ENCODE measurements around the gene ELFN2. TPM values are rescaled to one million over a fixed set of nuclear protein-coding genes. Genes with fewer than 3 reads are reported as not detected.
"Not testable (repeated sequence)": the region's sequence is repeated elsewhere in the genome, so short reads cannot be mapped to it uniquely, and the experiment has no call there.

ELFN2 gene
- total RNA-seq, 1 donor from 2014 or later = not detected

GRCh38 chr22:37329238-37330140 lies 97.8 kb downstream of the ELFN2 start:
- Mint-ChIP-seq H3K4me1 (peaks cover 6% of the 10 kb centered on the region), H3K4me3 (no peak overlapping the region), H3K27me3 (peaks cover 54% of the 10 kb centered on the region), H3K9me3 (no peaks in the 10 kb centered on the region), H3K36me3 (ENCODE audit: low read depth) (no peaks in the 10 kb centered on the region), H3K27ac (no peak overlapping the region)
- ATAC-seq (ENCODE audit: low read depth) = no peak
- intact Hi-C loops (cut with micrococcal nuclease) = no loop called here
- no peak for DNase-seq
- CTCF ChIA-PET = no interaction called here
- TF ChIP-seq, protein P1, sequence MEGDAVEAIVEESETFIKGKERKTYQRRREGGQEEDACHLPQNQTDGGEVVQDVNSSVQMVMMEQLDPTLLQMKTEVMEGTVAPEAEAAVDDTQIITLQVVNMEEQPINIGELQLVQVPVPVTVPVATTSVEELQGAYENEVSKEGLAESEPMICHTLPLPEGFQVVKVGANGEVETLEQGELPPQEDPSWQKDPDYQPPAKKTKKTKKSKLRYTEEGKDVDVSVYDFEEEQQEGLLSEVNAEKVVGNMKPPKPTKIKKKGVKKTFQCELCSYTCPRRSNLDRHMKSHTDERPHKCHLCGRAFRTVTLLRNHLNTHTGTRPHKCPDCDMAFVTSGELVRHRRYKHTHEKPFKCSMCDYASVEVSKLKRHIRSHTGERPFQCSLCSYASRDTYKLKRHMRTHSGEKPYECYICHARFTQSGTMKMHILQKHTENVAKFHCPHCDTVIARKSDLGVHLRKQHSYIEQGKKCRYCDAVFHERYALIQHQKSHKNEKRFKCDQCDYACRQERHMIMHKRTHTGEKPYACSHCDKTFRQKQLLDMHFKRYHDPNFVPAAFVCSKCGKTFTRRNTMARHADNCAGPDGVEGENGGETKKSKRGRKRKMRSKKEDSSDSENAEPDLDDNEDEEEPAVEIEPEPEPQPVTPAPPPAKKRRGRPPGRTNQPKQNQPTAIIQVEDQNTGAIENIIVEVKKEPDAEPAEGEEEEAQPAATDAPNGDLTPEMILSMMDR (IDR thresholded peaks at IDR 0.05) = no peak
- POLR2A ChIA-PET = no interaction called here

GRCh38 chr22:37328538-37329237 lies 98.6 kb downstream of the ELFN2 start:
- H3K4me1 Mint-ChIP-seq; ATAC-seq (ENCODE audit: low read depth); H3K4me3 Mint-ChIP-seq; H3K36me3 Mint-ChIP-seq (ENCODE audit: low read depth); CTCF ChIA-PET; DNase-seq; intact Hi-C loops (cut with micrococcal nuclease); H3K27ac Mint-ChIP-seq; H3K9me3 Mint-ChIP-seq: not testable (repeated sequence)
- H3K27me3 Mint-ChIP-seq = peaks cover 55% of the 10 kb centered on the region
- POLR2A ChIA-PET = interaction anchor here (0.7 kb wide), 1 partner anchor 11 kb away, joined by 4 read pairs; no protein-coding TSS in a partner anchor

DNA sequence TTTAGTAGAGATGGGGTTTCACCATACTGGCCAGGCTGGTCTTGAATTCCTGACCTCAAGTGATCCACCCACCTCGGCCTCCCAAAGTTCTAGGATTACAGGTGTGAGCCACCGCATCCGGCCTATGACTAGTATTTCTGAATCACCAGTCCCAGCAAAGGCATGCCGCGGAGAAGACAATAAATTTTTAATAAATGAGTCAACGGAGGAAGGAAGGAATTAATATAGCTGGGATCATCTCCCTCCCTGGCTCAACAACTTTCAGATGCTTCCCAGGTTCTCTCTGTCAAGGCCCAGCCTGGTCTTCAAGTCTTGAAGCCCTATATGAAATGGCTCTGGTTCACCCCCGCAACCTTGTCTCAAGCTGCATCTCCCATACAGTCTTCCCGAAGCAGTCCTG lies 99.3 kb downstream of the ELFN2 start:
- H3K27me3 Mint-ChIP-seq = peaks cover 60% of the 10 kb centered on the region
- H3K9me3 Mint-ChIP-seq = no peaks in the 10 kb centered on the region
- POLR2A ChIA-PET = interaction anchor here (0.7 kb wide), 1 partner anchor 11 kb away, joined by 4 read pairs; no protein-coding TSS in a partner anchor
- intact Hi-C loops (cut with micrococcal nuclease) = no loop called here
- ATAC-seq (ENCODE audit: low read depth) (no peak), DNase-seq (no peak)
- TF ChIP-seq, protein P1 (IDR thresholded peaks at IDR 0.05) = no peak
- peaks cover 4% of the 10 kb centered on the region for H3K4me1 Mint-ChIP-seq
- no peak overlapping the region for H3K27ac Mint-ChIP-seq
- no peaks in the 10 kb centered on the region for H3K36me3 Mint-ChIP-seq (ENCODE audit: low read depth)
- H3K4me3 Mint-ChIP-seq = no peak overlapping the region
- CTCF ChIA-PET = no interaction called here

DNA sequence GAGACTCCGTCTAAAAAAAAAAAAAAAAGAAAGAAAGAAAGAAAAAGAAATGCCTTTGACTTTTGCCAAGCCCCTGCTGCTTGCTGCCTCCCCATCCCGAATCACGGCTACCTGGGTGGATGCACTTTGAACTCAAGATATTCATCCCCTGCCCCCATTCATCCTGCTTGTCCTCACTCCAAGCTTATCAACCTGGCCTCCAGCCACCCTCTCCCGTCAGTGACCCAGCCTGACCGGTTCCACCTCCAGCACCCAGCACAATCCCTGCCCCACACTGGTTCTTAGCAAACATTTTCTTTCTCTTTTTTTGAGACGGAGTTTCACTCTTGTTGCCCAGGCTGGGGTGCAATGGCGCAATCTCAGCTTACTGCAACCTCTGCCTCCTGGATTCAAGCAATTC lies 100.6 kb downstream of the ELFN2 start:
- Mint-ChIP-seq H3K27ac (no peak overlapping the region), H3K27me3 (peaks cover 57% of the 10 kb centered on the region), H3K9me3 (no peaks in the 10 kb centered on the region), H3K36me3 (ENCODE audit: low read depth) (no peaks in the 10 kb centered on the region), H3K4me1 (peaks cover 2% of the 10 kb centered on the region), H3K4me3 (no peak overlapping the region)
- POLR2A ChIA-PET = no interaction called here
- DNase-seq = no peak
- intact Hi-C loops (cut with micrococcal nuclease) = no loop called here
- TF ChIP-seq, protein P1 (IDR thresholded peaks at IDR 0.05) = no peak
- CTCF ChIA-PET = no interaction called here
- ATAC-seq (ENCODE audit: low read depth) = no peak

GRCh38 chr22:37325039-37325395 lies 102.3 kb downstream of the ELFN2 start:
- H3K27ac Mint-ChIP-seq = no peak overlapping the region
- CTCF ChIA-PET = interaction anchor here (0.6 to 0.8 kb wide), 2 partner anchors 66 to 499 kb away, joined by 3 read pairs; no protein-coding TSS in a partner anchor
- no peak overlapping the region for H3K4me3 Mint-ChIP-seq
- intact Hi-C loops (cut with micrococcal nuclease) = no loop called here
- POLR2A ChIA-PET = interaction anchor here (0.6 kb wide), 1 partner anchor 8 kb away, joined by 3 read pairs; no protein-coding TSS in a partner anchor
- no peaks in the 10 kb centered on the region for H3K36me3 Mint-ChIP-seq (ENCODE audit: low read depth)
- DNase-seq (no peak), ATAC-seq (ENCODE audit: low read depth) (no peak)
- TF ChIP-seq, protein P1 (IDR thresholded peaks at IDR 0.05) = no peak
- H3K4me1 Mint-ChIP-seq = peaks cover 2% of the 10 kb centered on the region
- H3K9me3 Mint-ChIP-seq = no peaks in the 10 kb centered on the region
- peaks cover 49% of the 10 kb centered on the region for H3K27me3 Mint-ChIP-seq
